Stimulated activated CD4-positive, alpha-beta T cell treated with anti-CD3 and anti-CD28 coated beads, Interleukin-1b, Interleukin-23, amount 100 ng/mL, for 1 hour (primary cell): ENCODE data around the gene MLH1.

Experiments
- DNase-seq, 2 donors: peaks; one replicate each; pipeline ENCODE4 v3.0.0-alpha.2; 2020; ENCODE audit warnings: low read depth in 2 of 2

The MLH1 gene

DNA sequence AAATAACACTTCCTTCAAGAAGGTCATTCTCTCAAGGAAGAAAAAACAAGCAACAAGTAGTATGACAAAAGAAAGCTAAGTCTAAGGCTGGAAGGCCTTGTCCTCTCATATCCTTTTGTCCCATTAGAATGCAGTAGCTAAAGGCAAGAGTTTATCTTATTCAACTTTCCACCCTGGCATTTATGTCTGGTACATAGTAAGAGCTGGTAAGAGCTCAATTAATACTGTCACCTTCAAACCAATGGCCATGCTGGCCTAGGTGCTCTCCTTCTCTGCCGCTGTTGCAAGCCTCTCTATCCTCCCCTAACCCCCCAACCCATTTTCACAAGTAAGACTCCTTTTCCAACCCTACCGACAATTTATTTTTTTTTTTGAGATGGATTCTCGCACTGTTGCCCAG lies 99.2 kb downstream of the MLH1 start:
- DNase-seq, result no peak

GRCh38 chr3:37093481-37093880 lies 100.2 kb downstream of the MLH1 start:
- no peak for DNase-seq

DNA sequence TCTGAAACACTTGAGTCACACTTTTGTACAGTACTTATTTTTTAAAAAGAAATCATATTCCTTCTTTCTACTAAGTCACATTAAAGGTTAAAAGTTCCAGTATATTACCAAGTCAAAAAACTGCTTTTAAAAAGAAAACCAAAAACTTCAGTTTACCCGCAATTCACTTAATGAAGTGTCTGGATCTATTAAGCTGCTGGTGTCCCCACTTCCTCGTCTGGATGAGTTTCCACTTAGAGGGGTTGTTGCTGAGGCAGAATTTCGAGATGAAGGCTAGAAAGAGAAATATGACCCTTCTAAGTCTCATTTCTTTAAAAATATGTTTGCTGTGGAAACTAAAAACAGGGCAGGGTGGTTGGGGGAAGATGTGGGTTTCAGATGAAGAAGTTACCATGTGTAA lies 101.3 kb downstream of the MLH1 start:
- DNase-seq, result no peak

GRCh38 chr3:37096288-37096687 lies 103.0 kb downstream of the MLH1 start:
- no peak for DNase-seq

- DNase-seq, result no peak
These were observed 103.7 kb downstream of the MLH1 start for GRCh38 chr3:37096975-37097374.

GRCh38 chr3:37097776-37098175 lies 104.5 kb downstream of the MLH1 start:
- DNase-seq, result no peak

DNA sequence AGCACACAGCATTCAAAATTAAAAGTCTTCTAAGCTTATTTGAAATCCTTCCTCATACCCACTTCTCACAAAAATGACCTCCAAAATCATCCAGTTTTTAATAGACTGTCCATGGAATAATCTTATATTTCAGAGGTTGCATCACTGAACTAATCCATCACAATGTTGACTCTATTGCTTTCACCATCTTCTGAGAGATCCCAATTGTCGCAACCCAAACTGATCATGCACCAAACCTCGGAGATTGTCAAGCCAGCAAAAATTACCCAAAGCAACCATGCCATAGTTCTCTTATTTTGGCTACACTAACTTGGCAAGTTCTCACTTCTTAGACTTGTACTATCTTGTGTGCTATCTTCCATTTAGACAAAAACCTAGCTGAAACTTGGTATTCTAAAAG lies 105.6 kb downstream of the MLH1 start:
- DNase-seq, result no peak

DNA sequence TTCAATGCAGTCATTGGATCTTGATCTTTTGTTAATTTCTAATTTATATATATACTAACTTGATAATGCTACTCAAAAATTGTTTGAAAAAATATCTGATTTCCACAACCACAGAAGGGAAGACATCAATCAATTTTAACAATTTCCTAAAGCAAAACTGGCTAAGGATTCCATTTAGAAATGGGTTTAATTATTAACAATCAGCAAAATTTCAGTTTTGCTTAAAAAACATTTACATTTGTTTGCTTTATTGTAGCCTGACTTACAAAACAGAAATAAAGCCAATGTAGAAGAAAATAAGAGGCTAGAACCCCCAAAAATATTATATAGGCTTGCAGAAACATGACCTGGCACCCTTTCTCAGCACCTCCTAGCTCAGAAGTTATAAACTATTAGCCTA lies 106.2 kb downstream of the MLH1 start:
- DNase-seq, result no peak

DNA sequence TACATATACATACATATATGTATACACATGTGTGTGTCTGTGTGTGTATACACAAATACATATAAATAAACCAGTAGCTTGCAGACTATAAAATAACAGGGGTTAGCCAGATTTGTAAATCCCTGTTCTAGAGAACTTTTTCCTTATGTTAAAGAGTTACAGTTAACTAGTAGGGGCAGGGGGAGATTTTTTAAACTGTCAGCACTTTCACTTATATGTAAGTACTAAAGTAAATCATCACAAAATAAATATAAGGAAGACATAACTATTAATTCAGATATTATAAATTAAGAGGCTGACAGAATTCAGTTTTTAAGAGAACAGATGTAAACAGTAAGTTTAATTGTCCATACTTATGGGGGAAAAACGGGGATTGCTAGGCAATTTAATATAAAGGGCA lies 107.1 kb downstream of the MLH1 start:
- DNase-seq, result no peak
